HepG2 (cell line): Measurements from ENCODE around the gene C1orf141.

Experiments used
- EP300 ChIP-seq, 3 experiments: sonication (generic) in 1 of 3; formaldehyde crosslinking in 1 of 3; IDR thresholded peaks; 2 replicates each; pipeline versions ENCODE4 v1.5.1 to v1.6.1; 2011 to 2020; ENCODE audit warnings: low read depth in 2 of 3, low read length in 2 of 3, borderline replicate concordance in 1 of 3, improper control_type of control experiment in 1 of 3, mild to moderate bottlenecking in 1 of 3, missing genetic modification reagents in 1 of 3, moderate library complexity in 1 of 3
- HDAC6 ChIP-seq: fragments of 200-600 bp; sonication (generic); IDR thresholded peaks from 2 replicates; pipeline ENCODE4 v1.7.0; 2017; ENCODE audit warnings: mild to moderate bottlenecking, antibody characterized with exemption, low read length, low read depth
- POLR2A ChIP-seq, 2 experiments: IDR thresholded peaks; 2 replicates each; pipeline ENCODE4 v1.6.1; 2011; ENCODE audit warnings: low read depth in 2 of 2, low read length in 2 of 2, mild to moderate bottlenecking in 1 of 2, moderate library complexity in 1 of 2; ENCODE audit not compliant: insufficient read depth in 1 of 2
- ZNF260 ChIP-seq: sonication (generic); formaldehyde crosslinking; IDR thresholded peaks from 2 replicates; pipeline ENCODE4 v1.4.0; 2020; ENCODE audit warnings: missing genetic modification reagents, low read depth, mild to moderate bottlenecking, borderline replicate concordance
- ZNF570 ChIP-seq: sonication (generic); formaldehyde crosslinking; IDR thresholded peaks from 2 replicates; pipeline ENCODE4 v1.4.0; 2020; ENCODE audit warnings: mild to moderate bottlenecking, missing genetic modification reagents, borderline replicate concordance
- ZNF616 ChIP-seq: sonication (generic); formaldehyde crosslinking; IDR thresholded peaks from 2 replicates; pipeline ENCODE4 v1.5.0; 2020; ENCODE audit warnings: low read depth, mild to moderate bottlenecking, missing genetic modification reagents
- TF ChIP-seq, protein P1 (sequence below): sonication (generic); formaldehyde crosslinking; IDR thresholded peaks from 2 replicates; pipeline ENCODE4 v1.5.0; 2020; ENCODE audit warnings: mild to moderate bottlenecking, missing genetic modification reagents, moderate library complexity
- TF ChIP-seq, protein P2 (sequence below): sonication (generic); formaldehyde crosslinking; IDR thresholded peaks from 2 replicates; pipeline ENCODE4 v1.4.0; 2020; ENCODE audit warnings: mild to moderate bottlenecking, low read depth, missing genetic modification reagents

- no peak for TF ChIP-seq POLR2A (IDR thresholded peaks at IDR 0.05; ENCODE audit: insufficient read depth in 1 of 2, low read depth in 2 of 2, low read length in 2 of 2)
- TF ChIP-seq, protein P1, sequence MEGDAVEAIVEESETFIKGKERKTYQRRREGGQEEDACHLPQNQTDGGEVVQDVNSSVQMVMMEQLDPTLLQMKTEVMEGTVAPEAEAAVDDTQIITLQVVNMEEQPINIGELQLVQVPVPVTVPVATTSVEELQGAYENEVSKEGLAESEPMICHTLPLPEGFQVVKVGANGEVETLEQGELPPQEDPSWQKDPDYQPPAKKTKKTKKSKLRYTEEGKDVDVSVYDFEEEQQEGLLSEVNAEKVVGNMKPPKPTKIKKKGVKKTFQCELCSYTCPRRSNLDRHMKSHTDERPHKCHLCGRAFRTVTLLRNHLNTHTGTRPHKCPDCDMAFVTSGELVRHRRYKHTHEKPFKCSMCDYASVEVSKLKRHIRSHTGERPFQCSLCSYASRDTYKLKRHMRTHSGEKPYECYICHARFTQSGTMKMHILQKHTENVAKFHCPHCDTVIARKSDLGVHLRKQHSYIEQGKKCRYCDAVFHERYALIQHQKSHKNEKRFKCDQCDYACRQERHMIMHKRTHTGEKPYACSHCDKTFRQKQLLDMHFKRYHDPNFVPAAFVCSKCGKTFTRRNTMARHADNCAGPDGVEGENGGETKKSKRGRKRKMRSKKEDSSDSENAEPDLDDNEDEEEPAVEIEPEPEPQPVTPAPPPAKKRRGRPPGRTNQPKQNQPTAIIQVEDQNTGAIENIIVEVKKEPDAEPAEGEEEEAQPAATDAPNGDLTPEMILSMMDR, result no peak
- TF ChIP-seq ZNF570, result no peak
- no peak for TF ChIP-seq ZNF616 (CRISPR knock-in tag)
- no peak for TF ChIP-seq EP300 (IDR thresholded peaks at IDR 0.05; ENCODE audit: low read depth in 2 of 2, low read length in 2 of 2)
- no peak for TF ChIP-seq EP300 (CRISPR knock-in tag; IDR thresholded peaks at IDR 0.05; ENCODE audit: borderline replicate concordance)
- TF ChIP-seq ZNF260 (CRISPR knock-in tag), result no peak
- TF ChIP-seq HDAC6, result no peak
- TF ChIP-seq, protein P2, sequence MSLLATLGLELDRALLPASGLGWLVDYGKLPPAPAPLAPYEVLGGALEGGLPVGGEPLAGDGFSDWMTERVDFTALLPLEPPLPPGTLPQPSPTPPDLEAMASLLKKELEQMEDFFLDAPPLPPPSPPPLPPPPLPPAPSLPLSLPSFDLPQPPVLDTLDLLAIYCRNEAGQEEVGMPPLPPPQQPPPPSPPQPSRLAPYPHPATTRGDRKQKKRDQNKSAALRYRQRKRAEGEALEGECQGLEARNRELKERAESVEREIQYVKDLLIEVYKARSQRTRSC (CRISPR knock-in tag), result no peak
These were observed 45.0 kb downstream of the C1orf141 start for GRCh38 chr1:67089685-67090208.
